SK-N-SH (cell line): ENCODE results near the gene DMRT2. TPM values are rescaled to one million over a fixed set of nuclear protein-coding genes. Genes with fewer than 3 reads are reported as not detected.

Experiments
- CTCF ChIA-PET: fragments of 300-600, 350-600 bp; formaldehyde crosslinking; extraction: SDS; loops from one replicate; lab custom pipeline; 2021; lab: Yijun Ruan, JAX
- POLR2A ChIA-PET: fragments of 350-600 bp; sonication (Branson Sonifier 250); formaldehyde crosslinking; extraction: SDS; loops from one replicate; lab custom pipeline; 2020; ENCODE audit warnings: antibody characterized with exemption, inconsistent platforms; lab: Yijun Ruan, JAX
- DNase-seq: peaks from one replicate; pipeline ENCODE4 v3.0.0; 2012
- H2AFZ ChIP-seq: fragments of 200-600 bp; sonication (generic); 2 replicates; pipeline ENCODE4 v1.8.1; 2016; ENCODE audit warnings: antibody characterized with exemption, mild to moderate bottlenecking, low read depth
- H3F3A ChIP-seq: fragments of 200-600 bp; sonication (generic); replicated peaks from 2 replicates; pipeline ENCODE3; 2016; ENCODE audit warnings: antibody characterized with exemption, mild to moderate bottlenecking; ENCODE audit not compliant: insufficient read depth
- H3K27ac ChIP-seq, 2 experiments: fragments of 200-500 bp in 1 of 2; fragments of 200-600 bp in 1 of 2; sonication (Bioruptor generic) in 1 of 2; sonication (generic), shearing (Covaris generic) in 1 of 2; 2 replicates each; pipeline versions ENCODE4 v1.5.1 to v1.6.1; 2014 to 2016; ENCODE audit warnings: low read depth in 2 of 2, inconsistent platforms in 1 of 2, low read length in 1 of 2, mild to moderate bottlenecking in 1 of 2, mixed read lengths in 1 of 2
- H3K27me3 ChIP-seq: fragments of 200-600 bp; sonication (generic), shearing (Covaris generic); 2 replicates; pipeline ENCODE4 v1.6.1; 2016; ENCODE audit warnings: mixed run types; ENCODE audit not compliant: insufficient read depth
- H3K36me3 ChIP-seq, 2 experiments: fragments of 200-500 bp in 1 of 2; fragments of 200-600 bp in 1 of 2; sonication (Bioruptor generic) in 1 of 2; sonication (generic) in 1 of 2; replicated peaks in 1 of 2; 2 replicates each; pipeline versions ENCODE3 to v1.5.1; 2014 to 2016; ENCODE audit warnings: low read length in 1 of 2, mild to moderate bottlenecking in 1 of 2; ENCODE audit not compliant: insufficient read depth in 2 of 2, control insufficient read depth in 1 of 2
- H3K4me1 ChIP-seq, 2 experiments: fragments of 200-500 bp in 1 of 2; fragments of 200-600 bp in 1 of 2; sonication (Bioruptor generic) in 1 of 2; sonication (generic), shearing (Covaris generic) in 1 of 2; 2 replicates each; pipeline versions ENCODE4 v1.5.1 to v1.6.1; 2014 to 2016; ENCODE audit warnings: low read depth in 1 of 2, low read length in 1 of 2, mixed run types in 1 of 2; ENCODE audit not compliant: insufficient read depth in 2 of 2, control insufficient read depth in 1 of 2
- H3K4me2 ChIP-seq: fragments of 200-600 bp; sonication (generic), shearing (Covaris generic); 2 replicates; pipeline ENCODE4 v1.6.1; 2017; ENCODE audit warnings: mixed run types
- H3K4me3 ChIP-seq, 2 experiments: fragments of 200-500 bp in 1 of 2; fragments of 200-600 bp in 1 of 2; sonication (Bioruptor generic) in 1 of 2; sonication (generic), shearing (Covaris generic) in 1 of 2; 2 replicates each; pipeline versions ENCODE4 v1.5.1 to v1.8.1; 2014 to 2016; ENCODE audit warnings: low read depth in 2 of 2, inconsistent platforms in 1 of 2, low read length in 1 of 2, mild to moderate bottlenecking in 1 of 2, mixed read lengths in 1 of 2, moderate library complexity in 1 of 2
- H3K79me2 ChIP-seq: fragments of 200-600 bp; sonication (generic); 2 replicates; pipeline ENCODE4 v1.8.1; 2017; ENCODE audit warnings: mild to moderate bottlenecking; ENCODE audit not compliant: insufficient read depth
- H3K9ac ChIP-seq: fragments of 200-600 bp; sonication (generic); 2 replicates; pipeline ENCODE4 v1.6.1; 2017; ENCODE audit warnings: mixed run types
- H3K9me2 ChIP-seq: fragments of 200-600 bp; sonication (generic); 2 replicates; pipeline ENCODE4 v1.6.1; 2017; ENCODE audit warnings: mixed run types
- H3K9me3 ChIP-seq: fragments of 200-600 bp; sonication (generic); 2 replicates; pipeline ENCODE4 v1.6.1; 2017; ENCODE audit warnings: mixed run types, mild to moderate bottlenecking, moderate library complexity
- H4K20me1 ChIP-seq: fragments of 200-600 bp; sonication (generic); 2 replicates; pipeline ENCODE4 v1.6.1; 2017; ENCODE audit warnings: mild to moderate bottlenecking, mixed run types; ENCODE audit not compliant: insufficient read depth
- CHD2 ChIP-seq: fragments of 150-350 bp; IDR thresholded peaks from 2 replicates; pipeline ENCODE4 v1.6.1; 2018; ENCODE audit warnings: low read length; ENCODE audit not compliant: partially characterized antibody
- EZH2phosphoT487 ChIP-seq: fragments of 200-600 bp; sonication (generic); IDR thresholded peaks from 2 replicates; pipeline ENCODE4 v1.6.1; 2017; ENCODE audit warnings: low read depth, mixed run types, mild to moderate bottlenecking, antibody characterized with exemption, moderate library complexity, borderline replicate concordance
- FOXJ3 ChIP-seq: sonication (generic); formaldehyde crosslinking; IDR thresholded peaks from 2 replicates; pipeline ENCODE4 v1.5.1; 2020; ENCODE audit warnings: mild to moderate bottlenecking, missing genetic modification reagents
- FOXM1 ChIP-seq: IDR thresholded peaks from 2 replicates; pipeline ENCODE4 v1.4.0; 2012; ENCODE audit warnings: low read depth, mild to moderate bottlenecking
- GATA2 ChIP-seq: sonication (generic); formaldehyde crosslinking; IDR thresholded peaks from 2 replicates; pipeline ENCODE4 v1.5.0; 2020; ENCODE audit warnings: mild to moderate bottlenecking, missing genetic modification reagents
- JUND ChIP-seq: IDR thresholded peaks from 2 replicates; pipeline ENCODE4 v1.4.0; 2012
- MAX ChIP-seq: IDR thresholded peaks from 2 replicates; pipeline ENCODE4 v1.4.0; 2012; ENCODE audit warnings: low read depth
- MXI1 ChIP-seq: IDR thresholded peaks from 2 replicates; pipeline ENCODE4 v1.6.1; 2012; ENCODE audit warnings: mild to moderate bottlenecking, low read depth, low read length, improper control_type of control experiment
- NFIC ChIP-seq: IDR thresholded peaks from 2 replicates; pipeline ENCODE4 v1.4.0; 2012; ENCODE audit warnings: borderline replicate concordance
- PBX3 ChIP-seq: IDR thresholded peaks from 2 replicates; pipeline ENCODE4; 2012
- POLR2AphosphoS5 ChIP-seq: IDR thresholded peaks from 2 replicates; pipeline ENCODE4 v1.6.1; 2012; ENCODE audit warnings: low read depth, low read length
- RCOR1 ChIP-seq: fragments of 150-350 bp; IDR thresholded peaks from 2 replicates; pipeline ENCODE4 v1.6.1; 2017; ENCODE audit warnings: antibody characterized with exemption, low read length
- RFX5 ChIP-seq: IDR thresholded peaks from 2 replicates; pipeline ENCODE4 v1.6.1; 2012; ENCODE audit warnings: mild to moderate bottlenecking, improper control_type of control experiment, low read length
- RXRA ChIP-seq: IDR thresholded peaks from 2 replicates; pipeline ENCODE4 v1.4.0; 2012; ENCODE audit warnings: low read depth, mild to moderate bottlenecking, borderline replicate concordance
- SIN3A ChIP-seq: IDR thresholded peaks from 2 replicates; pipeline ENCODE4 v1.6.1; 2012; ENCODE audit warnings: low read depth, mild to moderate bottlenecking, low read length, moderate library complexity, borderline replicate concordance
- SMC3 ChIP-seq: IDR thresholded peaks from 2 replicates; pipeline ENCODE4 v1.6.1; 2012; ENCODE audit warnings: low read depth, low read length, improper control_type of control experiment
- USF1 ChIP-seq: IDR thresholded peaks from 2 replicates; pipeline ENCODE4 v1.4.0; 2012; ENCODE audit warnings: low read depth, borderline replicate concordance
- YY1 ChIP-seq: IDR thresholded peaks from 2 replicates; pipeline ENCODE4 v1.4.0; 2012; ENCODE audit warnings: low read depth, mild to moderate bottlenecking
- ZBTB33 ChIP-seq: IDR thresholded peaks from 2 replicates; pipeline ENCODE4 v1.4.0; 2012; ENCODE audit warnings: low read depth, borderline replicate concordance
- WGBS: methylation state at CpG from one replicate; pipeline ENCODE4 v1.1.6; 2017; ENCODE audit warnings: low lambda C conversion rate; 5-methylcytosine and 5-hydroxymethylcytosine counted together
- polyA plus RNA-seq, 3 experiments: library from polyadenylated mRNA; depleted of rRNA; stranded (reverse); fragments of >200 nt; gene quantifications; 2 replicates each; pipeline ENCODE4 v1.2.3, GENCODE V29; 2012
- TF ChIP-seq, protein P1 (sequence below): fragments of 150-350 bp; IDR thresholded peaks from 2 replicates; pipeline ENCODE4 v1.6.1; 2017; ENCODE audit warnings: antibody characterized with exemption, low read length, low read depth, borderline replicate concordance

The DMRT2 gene
- polyA plus RNA-seq, 1 of the 3 experiments (the other 2 are of a cell fraction) = not detected

GRCh38 chr9:1001838-1002237 is 48.3 kb upstream of the DMRT2 start:
- DNase-seq = no peak

DNA sequence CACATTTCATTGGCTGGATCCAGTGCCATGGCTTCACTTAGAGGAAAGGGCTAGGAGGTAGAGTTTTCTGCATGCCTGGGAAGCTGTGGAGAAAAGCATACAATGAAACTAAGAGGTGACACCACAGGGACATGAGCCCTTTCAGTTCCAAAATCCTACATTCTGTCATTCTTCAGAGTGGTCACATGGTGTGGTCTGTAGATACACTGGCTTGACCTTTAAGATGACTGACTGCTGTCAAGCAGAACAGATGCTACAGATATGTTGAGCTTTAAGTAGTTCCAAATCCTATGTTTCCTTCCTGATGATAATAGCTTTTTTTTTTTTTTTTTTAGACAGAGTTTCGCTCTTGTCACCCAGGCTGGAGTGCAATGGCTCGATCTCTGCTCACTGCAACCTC is 47.5 kb upstream of the DMRT2 start:
- POLR2A ChIA-PET = no interaction called here
- TF ChIP-seq CHD2 (no peak), FOXM1 (no peak), EZH2phosphoT487 (no peak), MXI1 (no peak), NFIC (no peak), GATA2 (no peak), ZBTB33 (no peak), SIN3A (no peak), RXRA (no peak)

More at GRCh38 chr9:1001838-1002237, 48.3 kb upstream of the DMRT2 start:
- Histone ChIP-seq H3K27ac (no peak overlapping the region), H3K27me3 (peaks cover 11% of the 10 kb centered on the region; the same call in 1 of the 2 replicates), H3K79me2 (no peaks in the 10 kb centered on the region), H3K9me2 (no peaks in the 10 kb centered on the region), H2AFZ (no peak overlapping the region), H3K4me3 (no peak overlapping the region), H3F3A (peaks cover 9% of the 10 kb centered on the region), H3K4me1 (no peaks in the 10 kb centered on the region), H3K9ac (no peak overlapping the region), H3K4me2 (no peak overlapping the region), H4K20me1 (no peaks in the 10 kb centered on the region), H3K36me3 (no peaks in the 10 kb centered on the region), H3K9me3 (no peaks in the 10 kb centered on the region; the same call in 1 of the 2 replicates)
- ChIA-PET POLR2A (no interaction called here), CTCF (no interaction called here)
- TF ChIP-seq RFX5 (no peak), YY1 (no peak), USF1 (no peak), SIN3A (no peak), MXI1 (no peak), PBX3 (no peak), RXRA (no peak), POLR2AphosphoS5 (no peak), FOXJ3 (CRISPR knock-in tag) (no peak), EZH2phosphoT487 (no peak), JUND (no peak), SMC3 (no peak), MAX (no peak), RCOR1 (no peak)
- TF ChIP-seq, protein P1, sequence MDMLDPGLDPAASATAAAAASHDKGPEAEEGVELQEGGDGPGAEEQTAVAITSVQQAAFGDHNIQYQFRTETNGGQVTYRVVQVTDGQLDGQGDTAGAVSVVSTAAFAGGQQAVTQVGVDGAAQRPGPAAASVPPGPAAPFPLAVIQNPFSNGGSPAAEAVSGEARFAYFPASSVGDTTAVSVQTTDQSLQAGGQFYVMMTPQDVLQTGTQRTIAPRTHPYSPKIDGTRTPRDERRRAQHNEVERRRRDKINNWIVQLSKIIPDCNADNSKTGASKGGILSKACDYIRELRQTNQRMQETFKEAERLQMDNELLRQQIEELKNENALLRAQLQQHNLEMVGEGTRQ = no peak
- WGBS = 2% methylated on average over 4 of the region's 4 CpGs

More for the DNA sequence above, 47.5 kb upstream of the DMRT2 start:
- CTCF ChIA-PET = interaction anchor here (1.0 to 1.2 kb wide), 2 partner anchors 8 to 14 kb away, joined by 3 to 4 read pairs; no protein-coding TSS in a partner anchor
- Histone ChIP-seq H3F3A (peaks cover 9% of the 10 kb centered on the region), H3K9ac (no peak overlapping the region), H3K9me3 (no peaks in the 10 kb centered on the region; the same call in 1 of the 2 replicates), H3K4me2 (no peak overlapping the region), H3K9me2 (no peaks in the 10 kb centered on the region), H3K4me3 (no peak overlapping the region), H3K36me3 (no peaks in the 10 kb centered on the region), H3K4me1 (no peaks in the 10 kb centered on the region), H3K27ac (no peak overlapping the region), H3K79me2 (no peaks in the 10 kb centered on the region), H2AFZ (no peak overlapping the region), H4K20me1 (no peaks in the 10 kb centered on the region), H3K27me3 (peaks cover 12% of the 10 kb centered on the region; the same call in 1 of the 2 replicates)
- 3% methylated on average over 2 of the region's 2 CpGs for WGBS
- no peak for DNase-seq
